Measurements from ENCODE around the gene CDCA7. TPM values are rescaled to one million over a fixed set of nuclear protein-coding genes. Genes with fewer than 3 reads are reported as not detected.
"Not testable (repeated sequence)": the region's sequence is repeated elsewhere in the genome, so short reads cannot be mapped to it uniquely, and the experiment has no call there.

CDCA7 gene
- total RNA-seq, 1 donor from 2014 or later: 34.7 TPM

GRCh38 chr2:173357346-173357745 lies 2.7 kb downstream of the CDCA7 start:
- no peak overlapping the region for H3K4me3 ChIP-seq (ENCODE audit: low read depth, low read length)
- no peak for DNase-seq (ENCODE audit: low read depth)
- no peak for TF ChIP-seq CTCF (conservative IDR thresholded peaks at IDR 0.05; ENCODE audit: low read depth, low read length)

GRCh38 chr2:173358616-173359015 lies 3.9 kb downstream of the CDCA7 start:
- DNase-seq (ENCODE audit: low read depth): no peak
- no peak for TF ChIP-seq CTCF (conservative IDR thresholded peaks at IDR 0.05; ENCODE audit: low read depth, low read length)
- H3K4me3 ChIP-seq (ENCODE audit: low read depth, low read length): no peak overlapping the region

- no peak for TF ChIP-seq CTCF (conservative IDR thresholded peaks at IDR 0.05; ENCODE audit: low read depth, low read length)
- DNase-seq (ENCODE audit: low read depth): no peak
- H3K4me3 ChIP-seq (ENCODE audit: low read depth, low read length): no peak overlapping the region
These were observed 4.6 kb downstream of the CDCA7 start for GRCh38 chr2:173359231-173359630.

- no peak for DNase-seq (ENCODE audit: low read depth)
- no peak for TF ChIP-seq CTCF (conservative IDR thresholded peaks at IDR 0.05; ENCODE audit: low read depth, low read length)
- H3K4me3 ChIP-seq (ENCODE audit: low read depth, low read length): no peak overlapping the region
These were observed 15.5 kb downstream of the CDCA7 start for GRCh38 chr2:173370198-173370597.

- no peak overlapping the region for H3K4me3 ChIP-seq (ENCODE audit: low read depth, low read length)
- no peak for TF ChIP-seq CTCF (conservative IDR thresholded peaks at IDR 0.05; ENCODE audit: low read depth, low read length)
- no peak for DNase-seq (ENCODE audit: low read depth)
These were observed 16.4 kb downstream of the CDCA7 start for GRCh38 chr2:173371023-173371422.

DNA sequence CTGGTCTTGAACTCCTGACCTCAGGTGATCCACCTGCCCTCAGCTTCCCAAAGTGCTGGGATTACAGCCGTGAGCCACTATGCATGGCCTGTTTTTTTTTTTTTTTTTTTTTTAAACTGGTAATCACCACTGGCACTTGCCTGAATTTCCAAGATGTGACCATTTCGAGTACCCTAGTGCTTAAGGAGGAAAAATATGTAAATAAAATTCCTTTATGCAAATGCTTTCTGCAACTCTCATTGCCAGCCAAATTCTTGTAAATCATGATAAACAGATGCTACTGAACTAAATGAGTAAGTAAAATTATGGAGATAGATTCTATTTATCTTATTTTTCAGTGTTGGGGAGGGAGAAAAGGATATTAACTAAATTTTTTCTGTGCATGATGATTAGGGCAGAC lies 18.6 kb downstream of the CDCA7 start:
- TF ChIP-seq CTCF (conservative IDR thresholded peaks at IDR 0.05; ENCODE audit: low read depth, low read length): no peak
- no peak for DNase-seq (ENCODE audit: low read depth)
- H3K4me3 ChIP-seq (ENCODE audit: low read depth, low read length): no peak overlapping the region

DNA sequence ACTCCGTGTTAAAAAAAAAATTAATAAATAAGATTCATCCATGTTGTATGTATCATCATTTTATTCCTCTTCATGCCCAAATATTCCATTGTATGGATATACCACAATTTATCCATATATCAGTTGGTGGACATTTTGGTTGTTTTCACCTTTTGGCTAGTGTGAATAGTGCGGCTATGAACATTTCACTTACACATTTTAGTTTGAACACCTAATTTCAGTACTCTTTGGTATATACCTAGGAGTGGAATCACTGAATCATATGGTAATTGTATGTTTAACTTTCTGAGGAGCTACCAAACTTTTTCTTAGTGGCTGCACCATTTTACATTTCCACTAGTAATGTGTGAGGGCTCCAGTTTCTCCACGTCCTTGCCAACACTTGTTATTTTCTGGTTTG lies 20.0 kb downstream of the CDCA7 start:
- no peak overlapping the region for H3K4me3 ChIP-seq (ENCODE audit: low read depth, low read length)
- TF ChIP-seq CTCF (conservative IDR thresholded peaks at IDR 0.05; ENCODE audit: low read depth, low read length): no peak
- no peak for DNase-seq (ENCODE audit: low read depth)

GRCh38 chr2:173385534-173385933 lies 30.9 kb downstream of the CDCA7 start:
- H3K4me3 ChIP-seq (ENCODE audit: low read depth, low read length); DNase-seq (ENCODE audit: low read depth): not testable (repeated sequence)

Measured in epithelial cell of proximal tubule (primary cell).